ENCODE measurements around the gene CIPC.

Gene CIPC, protein sequence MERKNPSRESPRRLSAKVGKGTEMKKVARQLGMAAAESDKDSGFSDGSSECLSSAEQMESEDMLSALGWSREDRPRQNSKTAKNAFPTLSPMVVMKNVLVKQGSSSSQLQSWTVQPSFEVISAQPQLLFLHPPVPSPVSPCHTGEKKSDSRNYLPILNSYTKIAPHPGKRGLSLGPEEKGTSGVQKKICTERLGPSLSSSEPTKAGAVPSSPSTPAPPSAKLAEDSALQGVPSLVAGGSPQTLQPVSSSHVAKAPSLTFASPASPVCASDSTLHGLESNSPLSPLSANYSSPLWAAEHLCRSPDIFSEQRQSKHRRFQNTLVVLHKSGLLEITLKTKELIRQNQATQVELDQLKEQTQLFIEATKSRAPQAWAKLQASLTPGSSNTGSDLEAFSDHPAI
- total RNA-seq = 10.7 to 19.0 (median 13.2) reads per million in 3 donors

DNA sequence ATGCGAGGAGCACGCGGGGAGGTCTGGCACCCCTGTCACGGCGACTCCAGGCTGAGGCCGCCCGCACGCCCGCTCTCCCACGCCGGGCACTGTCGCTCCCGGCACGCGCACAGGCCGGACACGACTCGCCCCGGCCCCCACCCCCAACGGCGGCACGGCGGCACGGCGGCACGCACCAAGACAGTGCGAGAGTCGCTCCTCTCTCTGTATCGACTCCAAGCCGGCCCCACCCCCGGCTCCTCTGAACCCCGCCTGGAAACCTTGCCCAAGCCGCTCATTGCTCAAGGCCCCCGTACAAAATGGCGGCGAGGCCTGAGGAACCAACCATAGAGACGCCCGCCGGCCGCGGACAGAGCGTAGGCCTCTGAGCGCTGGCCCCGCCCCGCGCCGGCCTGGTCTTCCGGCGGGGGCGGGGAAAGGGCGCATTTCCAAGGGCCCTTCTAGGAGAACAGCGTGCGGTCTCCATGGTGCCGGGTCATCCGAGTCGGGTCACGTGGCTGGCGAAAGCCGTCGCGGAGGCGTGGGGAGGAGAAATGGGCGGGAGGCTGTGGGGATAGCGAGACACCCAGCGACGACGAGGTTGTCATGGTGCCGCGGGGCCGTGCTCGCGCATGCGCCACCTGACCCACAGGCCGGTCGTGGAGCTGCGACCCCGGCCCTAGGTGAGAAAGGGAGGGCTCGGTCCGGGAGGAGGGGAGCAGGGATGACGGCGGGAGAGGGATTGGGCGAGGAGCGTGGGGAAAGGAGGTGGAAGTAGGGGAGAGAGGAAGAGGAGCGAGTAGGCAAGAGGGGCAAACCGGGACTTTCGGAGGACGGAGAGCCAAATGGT, at the start of gene CIPC:
CIPC (plus strand) TSS at position 559 of the 829 bp plus-strand sequence. CDS start 7,451 bp downstream, outside the sequence.
- Histone ChIP-seq H3K9me3 (ENCODE audit: control insufficient read depth, low read length) (no peaks in the 10 kb centered on the region), H3K4me1 (ENCODE audit: control insufficient read depth, insufficient read depth, low read length, poor library complexity, severe bottlenecking) (peaks cover 14% of the 10 kb centered on the region), H3K4me3 (ENCODE audit: insufficient read depth, low read depth, low read length, poor library complexity, severe bottlenecking) (peak within 1 kb of the TSS; percentile 94), H3K36me3 (ENCODE audit: control insufficient read depth, insufficient read depth, low read length) (no peaks in the 10 kb centered on the region), H3K27me3 (replicated peaks; ENCODE audit: control insufficient read depth, insufficient read depth, low read length, poor library complexity, severe bottlenecking) (no peaks in the 10 kb centered on the region), H3K27ac (ENCODE audit: insufficient read depth, low read length, poor library complexity, severe bottlenecking) (peak within 1 kb of the TSS; percentile 95)
- DNase-seq = peak; percentile 97 to 99 (median 99)

- Histone ChIP-seq H3K36me3 (ENCODE audit: control insufficient read depth, insufficient read depth, low read length) (no peaks in the 10 kb centered on the region), H3K27ac (ENCODE audit: insufficient read depth, low read length, poor library complexity, severe bottlenecking) (no peak overlapping the region), H3K4me1 (ENCODE audit: control insufficient read depth, insufficient read depth, low read length, poor library complexity, severe bottlenecking) (peaks cover 22% of the 10 kb centered on the region), H3K4me3 (ENCODE audit: insufficient read depth, low read depth, low read length, poor library complexity, severe bottlenecking) (no peak overlapping the region), H3K27me3 (replicated peaks; ENCODE audit: control insufficient read depth, insufficient read depth, low read length, poor library complexity, severe bottlenecking) (no peaks in the 10 kb centered on the region), H3K9me3 (ENCODE audit: control insufficient read depth, low read length) (peaks cover under 1% of the 10 kb centered on the region)
- no peak for DNase-seq
Measured at GRCh38 chr14:77051116-77051515, 46.9 kb upstream of the CIPC start.

DNA sequence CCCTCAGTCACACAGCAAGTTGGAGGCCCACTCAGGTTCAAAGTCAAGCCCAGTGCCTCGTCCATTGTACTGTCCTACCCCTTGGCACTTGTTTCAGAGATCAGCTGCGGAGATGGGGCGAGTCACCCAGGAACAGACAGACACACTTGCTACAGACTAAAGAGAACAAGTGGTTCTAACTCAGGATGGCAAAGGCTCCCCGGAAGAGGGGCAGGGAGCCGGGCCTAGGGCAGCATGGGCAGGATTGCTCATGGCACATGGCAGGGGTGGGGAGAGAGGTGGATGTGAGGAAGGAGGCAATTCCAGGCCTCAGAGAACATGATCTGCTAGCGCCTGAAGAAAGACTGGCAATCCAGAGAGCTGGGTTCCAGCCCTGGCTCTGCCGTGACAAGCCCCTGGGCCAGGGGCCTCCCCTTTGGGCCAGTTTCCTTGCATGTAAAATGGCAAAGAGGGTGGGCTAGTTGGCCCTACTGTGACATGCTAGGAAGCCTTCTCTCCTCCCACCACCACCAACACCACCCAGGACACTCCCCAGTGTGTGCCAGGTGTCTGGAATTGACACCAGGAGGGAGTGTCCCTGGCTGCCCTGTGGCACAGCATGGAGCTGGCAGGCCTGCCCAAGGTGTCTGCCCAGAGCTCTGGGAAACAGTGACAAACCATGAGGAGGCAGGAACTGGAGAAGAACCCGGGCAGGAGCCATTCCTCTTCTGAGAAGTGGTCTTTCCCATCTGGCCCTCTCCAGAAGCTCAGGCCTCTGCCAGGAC, 45.6 kb upstream of the CIPC start:
- H3K9me3 ChIP-seq (ENCODE audit: control insufficient read depth, low read length) = peaks cover 2% of the 10 kb centered on the region
- H3K4me3 ChIP-seq (ENCODE audit: insufficient read depth, low read depth, low read length, poor library complexity, severe bottlenecking) = no peak overlapping the region
- H3K4me1 ChIP-seq (ENCODE audit: control insufficient read depth, insufficient read depth, low read length, poor library complexity, severe bottlenecking) = peaks cover 22% of the 10 kb centered on the region
- no peaks in the 10 kb centered on the region for H3K27me3 ChIP-seq (replicated peaks; ENCODE audit: control insufficient read depth, insufficient read depth, low read length, poor library complexity, severe bottlenecking)
- H3K27ac ChIP-seq (ENCODE audit: insufficient read depth, low read length, poor library complexity, severe bottlenecking) = no peak overlapping the region
- DNase-seq = no peak
- no peaks in the 10 kb centered on the region for H3K36me3 ChIP-seq (ENCODE audit: control insufficient read depth, insufficient read depth, low read length)

- peaks cover 2% of the 10 kb centered on the region for H3K9me3 ChIP-seq (ENCODE audit: control insufficient read depth, low read length)
Measured at GRCh38 chr14:77053046-77053841, 44.8 kb upstream of the CIPC start.

DNA sequence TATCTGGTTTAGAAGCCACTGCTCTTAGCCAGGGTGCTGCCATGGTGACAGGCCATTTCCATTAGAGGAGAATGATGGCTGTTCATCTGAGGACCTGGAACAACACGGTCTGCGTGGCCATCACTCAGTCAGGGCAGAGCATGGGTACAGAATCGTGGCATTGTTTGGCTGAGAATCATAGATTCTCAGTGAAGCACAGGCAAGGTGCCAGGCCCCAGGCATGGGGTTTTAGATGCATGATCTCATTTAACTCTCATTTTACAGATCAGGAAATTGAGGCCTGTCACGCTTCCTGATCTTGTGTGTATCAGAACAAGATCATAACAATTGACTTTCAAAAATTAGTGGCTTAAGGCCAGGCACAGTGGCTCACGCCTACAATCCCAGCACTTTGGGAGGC, 42.8 kb upstream of the CIPC start:
- peaks cover 2% of the 10 kb centered on the region for H3K9me3 ChIP-seq (ENCODE audit: control insufficient read depth, low read length)
- DNase-seq = peak in 1 of 3 donors; percentile 14
- H3K27ac ChIP-seq (ENCODE audit: insufficient read depth, low read length, poor library complexity, severe bottlenecking) = peak overlapping the region; percentile 32
- no peaks in the 10 kb centered on the region for H3K36me3 ChIP-seq (ENCODE audit: control insufficient read depth, insufficient read depth, low read length)
- H3K4me3 ChIP-seq (ENCODE audit: insufficient read depth, low read depth, low read length, poor library complexity, severe bottlenecking) = no peak overlapping the region
- no peaks in the 10 kb centered on the region for H3K27me3 ChIP-seq (replicated peaks; ENCODE audit: control insufficient read depth, insufficient read depth, low read length, poor library complexity, severe bottlenecking)
- H3K4me1 ChIP-seq (ENCODE audit: control insufficient read depth, insufficient read depth, low read length, poor library complexity, severe bottlenecking) = peaks cover 22% of the 10 kb centered on the region

More at GRCh38 chr14:77053046-77053841, 44.8 kb upstream of the CIPC start:
- peak; percentile 57 to 67 (median 64) for DNase-seq
- Histone ChIP-seq H3K4me1 (ENCODE audit: control insufficient read depth, insufficient read depth, low read length, poor library complexity, severe bottlenecking) (peaks cover 22% of the 10 kb centered on the region), H3K36me3 (ENCODE audit: control insufficient read depth, insufficient read depth, low read length) (no peaks in the 10 kb centered on the region), H3K4me3 (ENCODE audit: insufficient read depth, low read depth, low read length, poor library complexity, severe bottlenecking) (no peak overlapping the region), H3K27me3 (replicated peaks; ENCODE audit: control insufficient read depth, insufficient read depth, low read length, poor library complexity, severe bottlenecking) (no peaks in the 10 kb centered on the region), H3K27ac (ENCODE audit: insufficient read depth, low read length, poor library complexity, severe bottlenecking) (no peak overlapping the region)

GRCh38 chr14:77055981-77056380, 42.1 kb upstream of the CIPC start:
- Histone ChIP-seq H3K27ac (ENCODE audit: insufficient read depth, low read length, poor library complexity, severe bottlenecking) (peak overlapping the region; percentile 27), H3K9me3 (ENCODE audit: control insufficient read depth, low read length) (peaks cover 2% of the 10 kb centered on the region), H3K36me3 (ENCODE audit: control insufficient read depth, insufficient read depth, low read length) (no peaks in the 10 kb centered on the region), H3K4me1 (ENCODE audit: control insufficient read depth, insufficient read depth, low read length, poor library complexity, severe bottlenecking) (peaks cover 22% of the 10 kb centered on the region), H3K4me3 (ENCODE audit: insufficient read depth, low read depth, low read length, poor library complexity, severe bottlenecking) (no peak overlapping the region), H3K27me3 (replicated peaks; ENCODE audit: control insufficient read depth, insufficient read depth, low read length, poor library complexity, severe bottlenecking) (no peaks in the 10 kb centered on the region)
- DNase-seq = no peak

DNA sequence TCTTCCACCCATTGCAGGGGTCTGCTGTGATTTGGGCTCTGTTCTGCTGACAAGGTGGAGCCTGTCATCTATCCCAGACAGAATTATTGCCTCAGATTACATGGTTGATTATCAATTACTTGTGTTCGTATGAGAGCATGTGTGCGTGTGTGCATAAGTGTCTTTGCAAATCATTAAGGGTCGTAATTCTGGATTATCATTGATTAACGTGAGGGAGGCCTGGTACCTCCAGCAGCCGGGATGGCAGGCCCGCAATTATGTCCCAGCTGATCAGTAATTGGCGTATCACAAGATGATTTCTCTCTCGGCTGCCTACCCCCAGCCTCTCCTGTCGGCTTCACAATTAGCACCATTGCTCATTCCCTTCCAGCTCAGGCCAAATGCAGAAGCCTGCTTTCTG, 39.9 kb upstream of the CIPC start:
- no peaks in the 10 kb centered on the region for H3K27me3 ChIP-seq (replicated peaks; ENCODE audit: control insufficient read depth, insufficient read depth, low read length, poor library complexity, severe bottlenecking)
- no peaks in the 10 kb centered on the region for H3K36me3 ChIP-seq (ENCODE audit: control insufficient read depth, insufficient read depth, low read length)
- DNase-seq = no peak
- no peak overlapping the region for H3K27ac ChIP-seq (ENCODE audit: insufficient read depth, low read length, poor library complexity, severe bottlenecking)
- H3K4me3 ChIP-seq (ENCODE audit: insufficient read depth, low read depth, low read length, poor library complexity, severe bottlenecking) = no peak overlapping the region
- peaks cover 2% of the 10 kb centered on the region for H3K9me3 ChIP-seq (ENCODE audit: control insufficient read depth, low read length)
- H3K4me1 ChIP-seq (ENCODE audit: control insufficient read depth, insufficient read depth, low read length, poor library complexity, severe bottlenecking) = peaks cover 20% of the 10 kb centered on the region

- H3K9me3 ChIP-seq (ENCODE audit: control insufficient read depth, low read length) = peaks cover 2% of the 10 kb centered on the region
- no peak overlapping the region for H3K27ac ChIP-seq (ENCODE audit: insufficient read depth, low read length, poor library complexity, severe bottlenecking)
- no peak overlapping the region for H3K4me3 ChIP-seq (ENCODE audit: insufficient read depth, low read depth, low read length, poor library complexity, severe bottlenecking)
- no peak for DNase-seq
- H3K27me3 ChIP-seq (replicated peaks; ENCODE audit: control insufficient read depth, insufficient read depth, low read length, poor library complexity, severe bottlenecking) = no peaks in the 10 kb centered on the region
- peaks cover 13% of the 10 kb centered on the region for H3K4me1 ChIP-seq (ENCODE audit: control insufficient read depth, insufficient read depth, low read length, poor library complexity, severe bottlenecking)
- H3K36me3 ChIP-seq (ENCODE audit: control insufficient read depth, insufficient read depth, low read length) = no peaks in the 10 kb centered on the region
Measured at GRCh38 chr14:77058785-77059184, 39.3 kb upstream of the CIPC start.

DNA sequence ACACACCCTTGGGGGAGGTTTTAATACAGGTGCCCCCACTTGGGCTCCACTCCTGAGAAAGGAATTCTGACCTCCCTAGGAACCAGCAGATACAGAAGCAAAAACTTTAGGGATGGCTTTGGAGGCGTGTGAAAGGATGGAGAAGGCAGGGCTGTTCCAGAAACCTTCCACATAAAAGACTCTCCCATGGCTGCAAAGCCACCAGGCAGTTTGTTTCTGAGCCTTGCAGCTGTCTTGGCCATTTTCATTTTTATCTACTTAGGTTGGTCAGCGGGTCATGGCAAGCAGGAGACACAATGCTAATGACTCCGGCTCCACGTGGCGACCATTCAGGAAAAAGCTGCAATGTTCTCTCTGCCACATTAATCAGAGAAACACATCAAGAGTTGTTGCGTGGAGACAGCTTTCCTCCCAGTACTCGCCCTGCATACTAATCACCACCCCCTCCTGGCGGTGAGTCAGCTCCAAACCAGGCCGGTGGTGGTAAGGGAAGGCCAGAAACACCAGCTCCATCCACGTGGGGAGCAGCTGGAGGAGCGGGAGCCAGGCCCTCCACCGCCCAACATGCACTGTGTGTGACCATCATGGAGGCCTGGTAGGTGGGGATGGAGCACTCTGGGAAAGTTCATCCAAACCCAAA, 38.7 kb upstream of the CIPC start:
- no peak overlapping the region for H3K27ac ChIP-seq (ENCODE audit: insufficient read depth, low read length, poor library complexity, severe bottlenecking)
- H3K36me3 ChIP-seq (ENCODE audit: control insufficient read depth, insufficient read depth, low read length) = no peaks in the 10 kb centered on the region
- peak in 1 of 3 donors; percentile 20 for DNase-seq
- no peak overlapping the region for H3K4me3 ChIP-seq (ENCODE audit: insufficient read depth, low read depth, low read length, poor library complexity, severe bottlenecking)
- peaks cover 2% of the 10 kb centered on the region for H3K9me3 ChIP-seq (ENCODE audit: control insufficient read depth, low read length)
- no peaks in the 10 kb centered on the region for H3K27me3 ChIP-seq (replicated peaks; ENCODE audit: control insufficient read depth, insufficient read depth, low read length, poor library complexity, severe bottlenecking)
- H3K4me1 ChIP-seq (ENCODE audit: control insufficient read depth, insufficient read depth, low read length, poor library complexity, severe bottlenecking) = peaks cover 12% of the 10 kb centered on the region
